Activated naive CD8-positive, alpha-beta T cell treated with anti-CD3 and anti-CD28 coated beads, Interleukin-2, amount 10 ng/mL, durations not matched to agents 7 days and 5 days (primary cell): ENCODE results near the gene CLDN11. TPM values are rescaled to one million over a fixed set of nuclear protein-coding genes. Genes with fewer than 3 reads are reported as not detected.

Experiments used
- ATAC-seq: fragments of 150-1000 bp; cut with Tn5 transposase; one replicate; pipeline ENCODE4 v1.10.0; 2021; ENCODE audit warnings: low read depth, moderate library complexity
- POLR2A ChIA-PET: fragments of 350-600 bp; sonication (Branson Sonifier 250); formaldehyde crosslinking; loops from one replicate; lab custom pipeline; 2021; ENCODE audit warnings: antibody characterized with exemption; lab: Charles Lee
- DNase-seq: peaks from one replicate; pipeline ENCODE4 v3.0.0; 2021
- H3K27ac Mint-ChIP-seq: one replicate; pipeline ENCODE4 v1.8.0; 2022; ENCODE audit warnings: mild to moderate bottlenecking, mixed read lengths
- H3K27me3 Mint-ChIP-seq: one replicate; pipeline ENCODE4 v1.8.0; 2022; ENCODE audit warnings: mild to moderate bottlenecking, moderate library complexity, mixed read lengths
- H3K36me3 Mint-ChIP-seq: one replicate; pipeline ENCODE4 v1.8.0; 2021; ENCODE audit warnings: mild to moderate bottlenecking, mixed read lengths
- H3K4me1 Mint-ChIP-seq: one replicate; pipeline ENCODE4 v1.8.0; 2021; ENCODE audit warnings: mixed read lengths
- H3K4me3 Mint-ChIP-seq: one replicate; pipeline ENCODE4 v1.8.0; 2022; ENCODE audit warnings: mild to moderate bottlenecking, moderate library complexity, mixed read lengths
- H3K9me3 Mint-ChIP-seq: one replicate; pipeline ENCODE4 v1.8.0; 2021; ENCODE audit warnings: mixed read lengths
- total RNA-seq, 2 experiments: library from RNA; stranded (reverse); gene quantifications; one replicate each; pipeline ENCODE4 v1.2.3, GENCODE V29; 2021

The CLDN11 gene
- total RNA-seq, 2 experiments from 2014 or later = not detected

GRCh38 chr3:170419557-170420087 lies 954 bp downstream of the CLDN11 start:
- Mint-ChIP-seq H3K9me3 (no peaks in the 10 kb centered on the region), H3K36me3 (peaks cover 1% of the 10 kb centered on the region), H3K27ac (no peak overlapping the region), H3K27me3 (peaks cover 47% of the 10 kb centered on the region), H3K4me1 (peaks cover 6% of the 10 kb centered on the region), H3K4me3 (no peak overlapping the region)
- POLR2A ChIA-PET = no interaction called here
- no peak for ATAC-seq
- no peak for DNase-seq

GRCh38 chr3:170420307-170420821 lies 1.7 kb downstream of the CLDN11 start:
- Mint-ChIP-seq H3K27ac (no peak overlapping the region), H3K9me3 (no peaks in the 10 kb centered on the region), H3K27me3 (peaks cover 47% of the 10 kb centered on the region), H3K4me1 (peaks cover 6% of the 10 kb centered on the region), H3K36me3 (peaks cover 1% of the 10 kb centered on the region), H3K4me3 (no peak overlapping the region)
- POLR2A ChIA-PET = no interaction called here
- ATAC-seq (no peak), DNase-seq (no peak)

GRCh38 chr3:170421111-170421641 lies 2.5 kb downstream of the CLDN11 start:
- DNase-seq = no peak
- H3K4me1 Mint-ChIP-seq = peaks cover 9% of the 10 kb centered on the region
- ATAC-seq = no peak
- no peak overlapping the region for H3K4me3 Mint-ChIP-seq
- POLR2A ChIA-PET = no interaction called here
- H3K36me3 Mint-ChIP-seq = peaks cover 1% of the 10 kb centered on the region
- H3K9me3 Mint-ChIP-seq = no peaks in the 10 kb centered on the region
- no peak overlapping the region for H3K27ac Mint-ChIP-seq
- H3K27me3 Mint-ChIP-seq = peaks cover 49% of the 10 kb centered on the region

- ATAC-seq (no peak), DNase-seq (no peak)
- no peak overlapping the region for H3K27ac Mint-ChIP-seq
- H3K27me3 Mint-ChIP-seq = peaks cover 47% of the 10 kb centered on the region
- no peaks in the 10 kb centered on the region for H3K9me3 Mint-ChIP-seq
- POLR2A ChIA-PET = no interaction called here
- peaks cover 1% of the 10 kb centered on the region for H3K36me3 Mint-ChIP-seq
- H3K4me1 Mint-ChIP-seq = peaks cover 11% of the 10 kb centered on the region
- H3K4me3 Mint-ChIP-seq = no peak overlapping the region
Measured at GRCh38 chr3:170421758-170422157, 3.1 kb downstream of the CLDN11 start.

- no peak overlapping the region for H3K27ac Mint-ChIP-seq
- no peak overlapping the region for H3K4me3 Mint-ChIP-seq
- no peaks in the 10 kb centered on the region for H3K9me3 Mint-ChIP-seq
- POLR2A ChIA-PET = no interaction called here
- peaks cover 37% of the 10 kb centered on the region for H3K27me3 Mint-ChIP-seq
- ATAC-seq (no peak), DNase-seq (no peak)
- H3K36me3 Mint-ChIP-seq = peaks cover 1% of the 10 kb centered on the region
- H3K4me1 Mint-ChIP-seq = peaks cover 11% of the 10 kb centered on the region
Measured at GRCh38 chr3:170423001-170423615, 4.4 kb downstream of the CLDN11 start.

- H3K27me3 Mint-ChIP-seq = peaks cover 31% of the 10 kb centered on the region
- DNase-seq (no peak), ATAC-seq (no peak)
- H3K36me3 Mint-ChIP-seq = no peaks in the 10 kb centered on the region
- H3K27ac Mint-ChIP-seq = no peak overlapping the region
- H3K4me1 Mint-ChIP-seq = peaks cover 17% of the 10 kb centered on the region
- no peak overlapping the region for H3K4me3 Mint-ChIP-seq
- H3K9me3 Mint-ChIP-seq = no peaks in the 10 kb centered on the region
- POLR2A ChIA-PET = no interaction called here
Measured at GRCh38 chr3:170424879-170425278, 6.2 kb downstream of the CLDN11 start.

- Mint-ChIP-seq H3K27ac (no peak overlapping the region), H3K27me3 (peaks cover 23% of the 10 kb centered on the region), H3K4me1 (peaks cover 14% of the 10 kb centered on the region), H3K9me3 (no peaks in the 10 kb centered on the region), H3K36me3 (no peaks in the 10 kb centered on the region), H3K4me3 (no peak overlapping the region)
- no peak for DNase-seq
- POLR2A ChIA-PET = no interaction called here
- no peak for ATAC-seq
Measured at GRCh38 chr3:170425491-170426239, 7.0 kb downstream of the CLDN11 start.

- Mint-ChIP-seq H3K4me1 (peaks cover 14% of the 10 kb centered on the region), H3K27me3 (peaks cover 22% of the 10 kb centered on the region), H3K9me3 (no peaks in the 10 kb centered on the region), H3K36me3 (no peaks in the 10 kb centered on the region), H3K4me3 (no peak overlapping the region), H3K27ac (no peak overlapping the region)
- DNase-seq (no peak), ATAC-seq (no peak)
- POLR2A ChIA-PET = no interaction called here
Measured at GRCh38 chr3:170426240-170426797, 7.7 kb downstream of the CLDN11 start.

GRCh38 chr3:170428095-170428494 lies 9.4 kb downstream of the CLDN11 start:
- DNase-seq = no peak
- H3K4me3 Mint-ChIP-seq = no peak overlapping the region
- no peak for ATAC-seq
- H3K4me1 Mint-ChIP-seq = peaks cover 14% of the 10 kb centered on the region
- H3K36me3 Mint-ChIP-seq = no peaks in the 10 kb centered on the region
- H3K27me3 Mint-ChIP-seq = peaks cover 18% of the 10 kb centered on the region
- POLR2A ChIA-PET = no interaction called here
- no peak overlapping the region for H3K27ac Mint-ChIP-seq
- no peaks in the 10 kb centered on the region for H3K9me3 Mint-ChIP-seq

- Mint-ChIP-seq H3K36me3 (no peaks in the 10 kb centered on the region), H3K27ac (no peak overlapping the region), H3K27me3 (peaks cover 15% of the 10 kb centered on the region), H3K4me1 (peaks cover 14% of the 10 kb centered on the region), H3K4me3 (no peak overlapping the region), H3K9me3 (no peaks in the 10 kb centered on the region)
- POLR2A ChIA-PET = no interaction called here
- DNase-seq (no peak), ATAC-seq (no peak)
Measured at GRCh38 chr3:170429050-170429449, 10.4 kb downstream of the CLDN11 start.

- Mint-ChIP-seq H3K4me3 (no peak overlapping the region), H3K9me3 (no peaks in the 10 kb centered on the region), H3K27me3 (peaks cover 15% of the 10 kb centered on the region), H3K4me1 (peaks cover 12% of the 10 kb centered on the region), H3K27ac (no peak overlapping the region), H3K36me3 (no peaks in the 10 kb centered on the region)
- ATAC-seq (no peak), DNase-seq (no peak)
- POLR2A ChIA-PET = no interaction called here
Measured at GRCh38 chr3:170431054-170431453, 12.4 kb downstream of the CLDN11 start.

- H3K36me3 Mint-ChIP-seq = no peaks in the 10 kb centered on the region
- POLR2A ChIA-PET = interaction anchor here (0.6 kb wide), 1 partner anchor 224 kb away, joined by 4 read pairs; no protein-coding TSS in a partner anchor
- H3K4me3 Mint-ChIP-seq = no peak overlapping the region
- peaks cover 14% of the 10 kb centered on the region for H3K4me1 Mint-ChIP-seq
- peaks cover 19% of the 10 kb centered on the region for H3K27me3 Mint-ChIP-seq
- DNase-seq (no peak), ATAC-seq (no peak)
- H3K9me3 Mint-ChIP-seq = no peaks in the 10 kb centered on the region
- no peak overlapping the region for H3K27ac Mint-ChIP-seq
Measured at GRCh38 chr3:170432416-170432815, 13.7 kb downstream of the CLDN11 start.

GRCh38 chr3:170436697-170437096 lies 18.0 kb downstream of the CLDN11 start:
- H3K27ac Mint-ChIP-seq = no peak overlapping the region
- no peaks in the 10 kb centered on the region for H3K36me3 Mint-ChIP-seq

More at GRCh38 chr3:170436697-170437096, 18.0 kb downstream of the CLDN11 start:
- no peaks in the 10 kb centered on the region for H3K9me3 Mint-ChIP-seq
- no peak overlapping the region for H3K4me3 Mint-ChIP-seq
- peaks cover 7% of the 10 kb centered on the region for H3K4me1 Mint-ChIP-seq
- POLR2A ChIA-PET = no interaction called here
- DNase-seq = no peak
- ATAC-seq = no peak
- H3K27me3 Mint-ChIP-seq = peaks cover 17% of the 10 kb centered on the region
